Caco-2 (cell line): ENCODE results near the gene MRC2. TPM values are rescaled to one million over a fixed set of nuclear protein-coding genes. Genes with fewer than 3 reads are reported as not detected.

Experiments
- BruUV-seq: library from RNA; stranded (reverse); fragments of 400-500 nt; replicated peaks from 2 replicates; lab custom pipeline; 2021; lab: Mats Ljungman, UMichigan
- CTCF ChIA-PET: fragments of 300-600 bp; sonication (Branson Sonifier 250); formaldehyde crosslinking; loops from one replicate; lab custom pipeline; 2022; ENCODE audit warnings: antibody characterized with exemption; lab: Charles Lee
- POLR2A ChIA-PET: fragments of 300-600 bp; sonication (Branson Sonifier 250); formaldehyde crosslinking; loops from one replicate; lab custom pipeline; 2022; ENCODE audit warnings: antibody characterized with exemption; lab: Charles Lee
- DNase-seq, 2 experiments: peaks; one replicate each; pipeline versions ENCODE4 v3.0.0 to v3.0.0-alpha.2; 2020 to 2022
- H3K27me3 ChIP-seq: replicated peaks from 2 replicates; pipeline ENCODE4 v1.6.0; 2011; ENCODE audit warnings: low read length; ENCODE audit not compliant: control insufficient read depth, insufficient read depth
- H3K36me3 ChIP-seq: 2 replicates; pipeline ENCODE4 v1.5.1; 2011; ENCODE audit warnings: low read length; ENCODE audit not compliant: control insufficient read depth, insufficient read depth
- H3K4me1 ChIP-seq: fragments of 250-450 bp; sonication (Bioruptor Pico); 2 replicates; pipeline ENCODE4 v1.5.1; 2020; ENCODE audit warnings: mild to moderate bottlenecking
- H3K4me3 ChIP-seq: 2 replicates; pipeline ENCODE4 v1.5.1; 2011; ENCODE audit warnings: low read depth, mild to moderate bottlenecking, control low read depth, low read length
- H3K9me3 ChIP-seq: fragments of 250-450 bp; sonication (Bioruptor Pico); 2 replicates; pipeline ENCODE4 v1.5.1; 2020; ENCODE audit warnings: mild to moderate bottlenecking, moderate library complexity
- H3K27ac Mint-ChIP-seq: one replicate; pipeline ENCODE4 v1.8.0; 2022; ENCODE audit warnings: mixed read lengths; ENCODE audit not compliant: unreplicated experiment
- H3K27me3 Mint-ChIP-seq: one replicate; pipeline ENCODE4 v1.8.0; 2022; ENCODE audit warnings: mixed read lengths; ENCODE audit not compliant: insufficient read depth, unreplicated experiment
- H3K36me3 Mint-ChIP-seq: one replicate; pipeline ENCODE4 v1.8.0; 2022; ENCODE audit warnings: mild to moderate bottlenecking, mixed read lengths; ENCODE audit not compliant: insufficient read depth, unreplicated experiment
- H3K4me1 Mint-ChIP-seq: one replicate; pipeline ENCODE4 v1.8.0; 2022; ENCODE audit warnings: low read depth, mixed read lengths; ENCODE audit not compliant: unreplicated experiment
- H3K4me3 Mint-ChIP-seq: one replicate; pipeline ENCODE4 v1.8.0; 2022; ENCODE audit warnings: mild to moderate bottlenecking, moderate library complexity, mixed read lengths; ENCODE audit not compliant: unreplicated experiment
- H3K9me3 Mint-ChIP-seq: one replicate; pipeline ENCODE4 v1.8.0; 2022; ENCODE audit warnings: mixed read lengths; ENCODE audit not compliant: unreplicated experiment
- intact Hi-C: fragments of 100-400 bp; cut with micrococcal nuclease; formaldehyde crosslinking; loops from one replicate; pipeline ENCODE4 v1.10.0; 2022; ENCODE audit not compliant: unreplicated experiment
- total RNA-seq: library from RNA; stranded (reverse); gene quantifications from 2 replicates; pipeline ENCODE4 v1.2.3, GENCODE V29; 2022
- TF ChIP-seq, protein P1 (sequence below), 2 experiments: fragments of 200-600 bp in 1 of 2; IDR thresholded peaks; 1 replicate in 1 of 2; 2 replicates in 1 of 2; pipeline versions ENCODE4 v1.5.1 to v1.8.0; 2011 to 2022; ENCODE audit warnings: antibody characterized with exemption in 1 of 2, control low read depth in 1 of 2, inconsistent platforms in 1 of 2, low read depth in 1 of 2, low read length in 1 of 2, mild to moderate bottlenecking in 1 of 2, moderate library complexity in 1 of 2; ENCODE audit not compliant: insufficient read depth in 1 of 2, severe bottlenecking in 1 of 2, unreplicated experiment in 1 of 2

The MRC2 gene
- total RNA-seq, 1 experiment from 2014 or later = 7.0 TPM

DNA sequence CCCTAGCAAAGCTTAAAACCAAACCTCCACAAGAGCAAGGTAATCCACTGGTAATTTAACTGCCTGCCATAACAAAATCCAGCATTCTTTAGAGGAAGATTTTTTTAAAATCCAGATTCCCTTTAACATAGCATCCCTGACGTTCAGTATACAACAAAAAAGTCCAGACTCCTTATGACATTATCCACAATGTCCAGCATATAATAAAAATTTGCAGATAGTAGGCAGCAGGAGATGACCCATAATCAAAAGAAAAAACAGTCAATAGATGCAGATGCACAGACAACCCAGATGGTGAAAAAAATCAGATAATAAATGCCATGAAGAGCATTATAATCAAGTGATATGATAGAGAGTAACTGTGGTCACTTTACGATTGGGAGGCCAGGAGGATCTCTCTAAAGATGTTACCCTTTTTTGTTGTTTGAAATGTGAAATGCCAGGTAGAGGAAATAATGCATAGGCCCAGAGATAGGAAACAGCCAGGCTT is 33.2 kb downstream of the MRC2 start:
- Histone ChIP-seq H3K36me3 (no peaks in the 10 kb centered on the region), H3K9me3 (peaks cover 12% of the 10 kb centered on the region; the same call in 1 of the 2 replicates), H3K4me1 (no peaks in the 10 kb centered on the region), H3K4me3 (no peak overlapping the region), H3K27me3 (no peaks in the 10 kb centered on the region)
- peaks cover 17% of the 10 kb centered on the region for H3K9me3 Mint-ChIP-seq
- DNase-seq = no peak
- ChIA-PET CTCF (no interaction called here), POLR2A (no interaction called here)
- no TSS peak for BruUV-seq
- TF ChIP-seq, protein P1, sequence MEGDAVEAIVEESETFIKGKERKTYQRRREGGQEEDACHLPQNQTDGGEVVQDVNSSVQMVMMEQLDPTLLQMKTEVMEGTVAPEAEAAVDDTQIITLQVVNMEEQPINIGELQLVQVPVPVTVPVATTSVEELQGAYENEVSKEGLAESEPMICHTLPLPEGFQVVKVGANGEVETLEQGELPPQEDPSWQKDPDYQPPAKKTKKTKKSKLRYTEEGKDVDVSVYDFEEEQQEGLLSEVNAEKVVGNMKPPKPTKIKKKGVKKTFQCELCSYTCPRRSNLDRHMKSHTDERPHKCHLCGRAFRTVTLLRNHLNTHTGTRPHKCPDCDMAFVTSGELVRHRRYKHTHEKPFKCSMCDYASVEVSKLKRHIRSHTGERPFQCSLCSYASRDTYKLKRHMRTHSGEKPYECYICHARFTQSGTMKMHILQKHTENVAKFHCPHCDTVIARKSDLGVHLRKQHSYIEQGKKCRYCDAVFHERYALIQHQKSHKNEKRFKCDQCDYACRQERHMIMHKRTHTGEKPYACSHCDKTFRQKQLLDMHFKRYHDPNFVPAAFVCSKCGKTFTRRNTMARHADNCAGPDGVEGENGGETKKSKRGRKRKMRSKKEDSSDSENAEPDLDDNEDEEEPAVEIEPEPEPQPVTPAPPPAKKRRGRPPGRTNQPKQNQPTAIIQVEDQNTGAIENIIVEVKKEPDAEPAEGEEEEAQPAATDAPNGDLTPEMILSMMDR (IDR thresholded peaks at IDR 0.05; ENCODE audit: insufficient read depth in 1 of 2, low read depth in 1 of 2, low read length in 1 of 2, severe bottlenecking in 1 of 2, unreplicated experiment in 1 of 2) = no peak
- intact Hi-C loops = no loop called here
- no peak overlapping the region for H3K27ac Mint-ChIP-seq
- H3K4me1 Mint-ChIP-seq = no peaks in the 10 kb centered on the region
- no peaks in the 10 kb centered on the region for H3K36me3 Mint-ChIP-seq
- no peak overlapping the region for H3K4me3 Mint-ChIP-seq
- H3K27me3 Mint-ChIP-seq = peaks cover 25% of the 10 kb centered on the region

DNA sequence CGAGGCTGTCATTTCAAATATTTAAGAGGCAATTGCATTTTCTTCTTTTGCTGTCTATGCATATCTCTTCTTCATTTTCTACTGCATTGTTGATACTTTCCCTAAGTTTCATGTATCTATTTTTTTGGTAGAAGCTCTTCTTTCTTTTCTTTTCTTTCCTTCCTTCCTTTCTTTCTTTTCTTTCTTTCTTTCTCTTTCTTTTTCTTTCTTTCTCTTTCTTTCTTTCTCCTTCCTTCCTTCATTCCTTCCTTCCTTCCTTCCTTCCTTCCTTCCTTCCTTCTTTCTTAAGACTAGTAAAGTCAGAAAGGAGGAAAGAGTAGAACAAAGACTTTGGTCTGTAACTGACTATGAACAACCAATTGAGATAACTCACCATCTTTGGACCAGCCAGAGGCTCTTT is 33.9 kb downstream of the MRC2 start:
- CTCF ChIA-PET = no interaction called here
- peaks cover 25% of the 10 kb centered on the region for H3K27me3 Mint-ChIP-seq
- DNase-seq = no peak
- no peaks in the 10 kb centered on the region for H3K4me1 Mint-ChIP-seq
- H3K4me1 ChIP-seq = no peaks in the 10 kb centered on the region
- TF ChIP-seq, protein P1 (IDR thresholded peaks at IDR 0.05; ENCODE audit: insufficient read depth in 1 of 2, low read depth in 1 of 2, low read length in 1 of 2, severe bottlenecking in 1 of 2, unreplicated experiment in 1 of 2) = no peak
- peaks cover 12% of the 10 kb centered on the region; the same call in 1 of the 2 replicates for H3K9me3 ChIP-seq
- peaks cover 17% of the 10 kb centered on the region for H3K9me3 Mint-ChIP-seq
- no peaks in the 10 kb centered on the region for H3K36me3 Mint-ChIP-seq
- no peaks in the 10 kb centered on the region for H3K27me3 ChIP-seq
- POLR2A ChIA-PET = no interaction called here
- intact Hi-C loops = no loop called here
- H3K4me3 ChIP-seq = no peak overlapping the region
- no peak overlapping the region for H3K27ac Mint-ChIP-seq
- H3K36me3 ChIP-seq = no peaks in the 10 kb centered on the region
- BruUV-seq = no TSS peak
- H3K4me3 Mint-ChIP-seq = no peak overlapping the region

DNA sequence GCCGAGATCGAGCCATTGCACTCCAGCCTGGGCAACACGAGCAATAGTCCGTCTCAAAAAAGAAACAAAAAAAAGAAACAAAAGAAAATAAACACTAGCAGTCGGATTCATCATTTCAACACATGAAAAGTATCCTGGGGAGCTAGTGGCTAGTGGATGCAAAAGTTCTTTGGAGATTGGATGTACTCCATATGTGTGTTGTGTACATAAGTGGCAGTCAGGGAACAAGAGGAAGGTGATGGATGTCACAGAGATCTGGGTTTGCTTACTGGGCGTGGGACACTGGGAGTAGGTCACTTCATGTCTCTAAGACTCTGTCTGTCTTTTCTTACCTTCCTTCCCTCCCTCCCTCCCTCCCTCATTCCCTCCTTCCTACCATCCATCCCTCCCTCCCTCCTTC is 35.4 kb downstream of the MRC2 start:
- no peaks in the 10 kb centered on the region for H3K36me3 Mint-ChIP-seq
- TF ChIP-seq, protein P1 (IDR thresholded peaks at IDR 0.05; ENCODE audit: insufficient read depth in 1 of 2, low read depth in 1 of 2, low read length in 1 of 2, severe bottlenecking in 1 of 2, unreplicated experiment in 1 of 2) = no peak
- Histone ChIP-seq H3K36me3 (no peaks in the 10 kb centered on the region), H3K9me3 (peaks cover 12% of the 10 kb centered on the region; the same call in 1 of the 2 replicates), H3K27me3 (no peaks in the 10 kb centered on the region), H3K4me1 (no peaks in the 10 kb centered on the region), H3K4me3 (no peak overlapping the region)
- BruUV-seq = no TSS peak
- no peak overlapping the region for H3K4me3 Mint-ChIP-seq
- ChIA-PET POLR2A (no interaction called here), CTCF (no interaction called here)
- no peaks in the 10 kb centered on the region for H3K4me1 Mint-ChIP-seq
- H3K27me3 Mint-ChIP-seq = peaks cover 24% of the 10 kb centered on the region
- DNase-seq = no peak
- intact Hi-C loops = no loop called here
- H3K27ac Mint-ChIP-seq = no peak overlapping the region
- peaks cover 17% of the 10 kb centered on the region for H3K9me3 Mint-ChIP-seq
